ENCODE results near the gene HSD17B12. TPM values are rescaled to one million over a fixed set of nuclear protein-coding genes. Genes with fewer than 3 reads are reported as not detected.
"Not testable (repeated sequence)": the region's sequence is repeated elsewhere in the genome, so short reads cannot be mapped to it uniquely, and the experiment has no call there.

The HSD17B12 gene
- total RNA-seq, 1 experiment from 2014 or later, result 71.1 TPM

DNA sequence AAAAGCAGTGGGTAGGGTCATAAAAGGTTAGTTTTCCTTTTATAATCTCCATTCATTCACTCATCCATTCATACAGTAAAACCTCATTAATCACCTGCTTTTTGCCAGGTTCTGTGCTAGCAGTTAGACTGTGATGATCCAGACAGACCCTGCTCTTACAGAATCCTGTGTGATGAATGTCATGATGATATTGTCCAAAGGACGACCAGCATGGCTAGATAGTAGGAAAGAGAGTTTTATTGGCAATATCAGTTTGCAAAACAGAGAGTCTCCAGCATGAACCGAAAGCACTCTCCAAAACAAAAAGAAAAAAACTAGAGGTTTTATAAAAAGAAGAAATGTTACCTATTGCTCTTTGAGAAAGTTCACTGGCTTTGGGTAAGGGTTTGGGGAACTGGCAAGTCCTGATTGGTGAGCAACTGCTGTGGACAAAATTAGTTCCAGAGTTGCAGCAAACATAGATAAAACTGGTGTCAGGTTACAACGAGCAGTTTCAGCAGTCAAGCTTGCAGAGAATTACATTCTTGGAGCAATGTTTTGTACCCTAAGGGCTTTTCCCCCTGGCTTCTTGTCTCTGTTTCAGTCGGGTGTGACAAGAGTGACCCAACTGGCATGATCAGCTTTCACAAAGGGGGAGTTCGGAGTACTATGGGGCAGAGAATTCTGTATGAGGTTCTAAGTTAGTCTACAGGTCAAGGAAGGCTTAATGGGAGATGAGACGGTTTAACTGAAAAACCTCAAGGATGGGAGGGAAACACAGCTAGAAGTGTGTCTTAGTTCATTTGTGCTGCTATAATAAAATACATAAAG, 58.3 kb downstream of the HSD17B12 start:
- DNase-seq (ENCODE audit: low read depth), result peak; percentile 60

GRCh38 chr11:43746670-43747069, 66.1 kb downstream of the HSD17B12 start:
- no peak for DNase-seq (ENCODE audit: low read depth)

DNA sequence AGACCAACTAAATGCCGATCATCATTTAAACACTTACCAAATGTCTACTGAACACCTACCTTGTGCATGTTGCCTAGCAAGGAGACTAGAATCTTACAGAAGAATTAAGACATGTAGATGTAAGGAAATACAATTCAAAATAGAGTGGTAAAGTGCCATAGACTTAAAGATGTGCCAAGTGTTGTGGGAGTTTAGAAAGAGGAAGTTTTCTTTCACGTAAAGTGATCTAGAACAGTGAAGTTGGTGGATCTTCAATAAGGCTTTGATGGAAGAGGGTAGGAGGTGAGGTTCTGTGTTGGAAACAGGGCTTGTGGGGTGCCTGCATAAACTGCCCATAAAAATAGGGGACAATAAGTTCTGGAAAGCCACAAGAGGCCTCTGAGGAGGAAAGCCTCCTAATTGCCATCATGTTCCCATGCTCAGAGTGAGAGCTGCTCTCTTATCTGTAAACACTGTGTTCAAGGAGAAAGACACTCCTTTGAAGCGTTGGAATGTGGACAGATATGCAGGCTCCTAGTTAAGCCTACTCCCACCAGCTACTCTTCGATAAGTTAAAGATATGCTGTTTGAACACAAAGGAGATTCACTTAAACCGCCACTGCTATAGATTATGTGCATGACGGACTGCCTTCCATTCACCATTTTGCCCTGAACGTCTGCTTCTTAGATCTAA, 66.7 kb downstream of the HSD17B12 start:
- DNase-seq (ENCODE audit: low read depth), result no peak

- no peak for DNase-seq (ENCODE audit: low read depth)
These were observed 67.6 kb downstream of the HSD17B12 start for GRCh38 chr11:43748095-43748494.

GRCh38 chr11:43751726-43752125, 71.2 kb downstream of the HSD17B12 start:
- no peak for DNase-seq (ENCODE audit: low read depth)

DNA sequence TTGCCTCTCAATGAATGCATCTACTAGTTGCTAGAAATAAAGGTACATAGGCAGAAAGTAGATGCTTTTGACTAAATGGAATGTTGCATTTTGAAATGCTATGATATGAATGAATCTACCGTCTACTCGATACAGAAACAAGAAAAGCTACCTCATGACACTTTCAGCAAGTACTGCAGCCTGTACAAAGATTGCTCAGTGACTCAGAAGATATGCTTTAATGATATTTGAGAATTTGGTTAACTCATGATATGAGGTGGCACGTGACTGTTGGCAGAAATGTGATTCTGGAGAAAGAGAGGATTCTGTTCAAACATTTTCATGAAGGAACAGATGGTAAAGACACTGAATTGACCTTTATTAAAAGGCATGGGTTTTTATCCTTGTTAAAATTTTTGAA, 76.0 kb downstream of the HSD17B12 start:
- DNase-seq (ENCODE audit: low read depth), result no peak

DNA sequence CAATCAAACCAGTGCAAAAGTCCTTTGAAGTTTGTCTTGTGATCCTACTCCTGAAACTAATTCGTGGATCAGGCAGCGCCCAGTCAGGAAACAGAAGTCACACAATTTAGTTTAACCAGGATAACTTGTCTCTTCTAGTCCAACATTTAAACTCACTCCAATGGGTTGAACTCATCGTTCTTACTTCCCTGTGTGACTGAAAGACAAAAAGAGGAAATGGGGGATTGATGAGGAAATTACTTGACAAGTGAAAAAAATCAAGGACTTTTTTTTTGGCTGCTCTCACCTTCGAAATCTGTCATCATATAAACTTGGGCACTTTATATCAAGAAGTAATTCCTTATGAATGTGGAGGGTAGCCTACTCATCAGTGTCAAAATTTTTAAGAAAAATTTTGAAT, 78.4 kb downstream of the HSD17B12 start:
- no peak for DNase-seq (ENCODE audit: low read depth)

GRCh38 chr11:43760902-43761301, 80.4 kb downstream of the HSD17B12 start:
- no peak for DNase-seq (ENCODE audit: low read depth)

GRCh38 chr11:43765194-43765593, 84.7 kb downstream of the HSD17B12 start:
- no peak for DNase-seq (ENCODE audit: low read depth)

DNA sequence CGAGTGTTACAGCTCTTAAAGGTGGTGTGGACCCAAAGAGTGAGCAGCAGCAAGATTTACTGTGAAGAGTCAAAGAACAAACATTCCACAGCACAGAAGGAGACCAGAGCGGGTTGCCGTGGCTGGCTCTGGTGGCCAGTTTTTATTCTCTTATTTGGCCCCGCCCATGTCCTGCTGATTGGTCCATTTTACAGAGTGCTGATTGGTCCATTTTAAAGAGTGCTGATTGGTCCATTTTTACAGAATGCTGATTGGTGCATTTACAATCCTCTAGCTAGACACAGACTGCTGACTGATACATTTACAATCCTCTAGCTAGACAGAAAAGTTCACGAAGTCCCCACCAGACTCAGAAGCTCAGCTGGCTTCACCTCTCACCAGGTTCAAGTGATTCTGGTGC, 88.1 kb downstream of the HSD17B12 start:
- DNase-seq (ENCODE audit: low read depth), result not testable (repeated sequence)

- DNase-seq (ENCODE audit: low read depth), result no peak
These were observed 89.6 kb downstream of the HSD17B12 start for GRCh38 chr11:43770173-43770572.

- no peak for DNase-seq (ENCODE audit: low read depth)
These were observed 92.2 kb downstream of the HSD17B12 start for GRCh38 chr11:43772733-43773132.

DNA sequence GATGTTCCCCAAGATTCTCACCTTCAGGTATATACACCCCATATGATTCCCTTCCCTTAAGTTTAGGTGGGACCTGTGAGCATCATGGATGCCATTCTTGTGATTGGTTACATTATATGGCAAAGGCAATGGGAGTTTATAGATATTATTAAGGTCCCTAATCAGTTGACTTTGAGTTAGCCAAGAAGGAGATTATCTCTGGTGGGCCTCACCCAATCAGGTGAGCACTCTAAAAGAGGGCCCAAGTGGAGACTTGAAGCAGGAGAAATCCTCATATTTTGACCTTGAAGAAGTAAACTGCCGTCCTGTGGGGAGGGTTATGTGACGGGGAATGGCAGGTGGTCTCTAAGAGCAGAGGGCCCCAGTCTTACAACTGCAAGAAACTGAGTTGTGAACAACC, 94.2 kb downstream of the HSD17B12 start:
- no peak for DNase-seq (ENCODE audit: low read depth)

GRCh38 chr11:43779306-43779705, 98.8 kb downstream of the HSD17B12 start:
- DNase-seq (ENCODE audit: low read depth), result no peak

DNA sequence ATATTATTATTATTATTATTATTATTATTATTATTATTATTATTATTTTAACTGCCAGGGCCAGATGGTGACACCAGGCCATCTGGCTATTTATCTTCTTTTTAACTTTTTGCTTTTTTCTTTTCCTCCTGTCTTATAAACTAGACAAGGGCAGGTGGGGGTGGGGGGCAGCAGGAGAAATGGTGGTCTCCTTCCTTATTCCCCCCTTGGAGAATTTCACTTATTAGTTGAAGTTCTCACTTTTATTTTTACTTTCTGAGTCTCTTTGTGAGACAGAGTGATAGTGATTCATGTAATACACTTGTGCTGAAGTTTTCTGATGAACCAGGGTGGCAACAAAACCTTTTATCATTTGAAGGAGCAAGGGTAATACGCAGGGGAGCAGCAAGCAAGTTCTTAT, 103.8 kb downstream of the HSD17B12 start:
- no peak for DNase-seq (ENCODE audit: low read depth)

GRCh38 chr11:43784866-43785265, 104.3 kb downstream of the HSD17B12 start:
- no peak for DNase-seq (ENCODE audit: low read depth)

GRCh38 chr11:43785318-43785717, 104.8 kb downstream of the HSD17B12 start:
- DNase-seq (ENCODE audit: low read depth), result no peak

DNA sequence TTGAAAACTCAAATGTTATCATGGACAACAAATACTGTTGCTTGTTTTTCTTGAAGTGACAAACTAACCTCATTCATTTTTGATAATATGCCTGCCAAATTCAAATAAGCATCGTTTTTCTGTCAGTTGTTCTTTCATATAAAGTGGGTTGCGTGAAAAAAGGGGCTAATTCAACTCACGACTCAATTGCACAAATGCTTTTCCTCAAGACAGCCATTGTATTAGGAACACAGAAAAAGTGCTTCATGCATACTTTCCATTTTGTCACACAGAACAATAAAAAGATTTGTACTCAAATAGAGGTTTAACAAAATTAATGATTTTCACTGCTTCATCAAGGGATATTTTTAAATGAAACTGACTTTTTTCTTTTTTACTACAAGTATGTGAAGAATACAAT, 105.5 kb downstream of the HSD17B12 start:
- DNase-seq (ENCODE audit: low read depth), result no peak

- DNase-seq (ENCODE audit: low read depth), result no peak
These were observed 107.3 kb downstream of the HSD17B12 start for GRCh38 chr11:43787824-43788223.

DNA sequence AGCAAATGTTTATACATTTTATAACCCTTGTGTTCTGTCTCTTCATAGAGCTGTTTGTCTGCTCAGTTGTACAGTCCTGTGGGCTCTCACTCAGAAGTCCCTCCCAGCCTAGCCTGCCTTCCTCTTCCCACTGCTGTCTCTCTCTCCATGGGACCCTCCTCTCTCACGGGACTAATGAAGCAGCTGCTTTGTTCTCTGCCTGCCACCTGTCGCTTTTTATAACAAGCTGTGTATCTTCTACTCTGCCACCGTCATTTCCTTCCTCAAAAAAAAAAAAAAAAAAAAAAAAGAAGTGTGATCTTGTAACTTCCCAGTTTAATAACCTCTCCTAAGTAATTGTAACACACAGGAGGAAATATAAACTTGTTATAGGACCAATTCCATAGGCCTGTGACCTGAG, 107.9 kb downstream of the HSD17B12 start:
- no peak for DNase-seq (ENCODE audit: low read depth)

GRCh38 chr11:43789700-43790443, 109.3 kb downstream of the HSD17B12 start:
- DNase-seq (ENCODE audit: low read depth), result no peak

DNA sequence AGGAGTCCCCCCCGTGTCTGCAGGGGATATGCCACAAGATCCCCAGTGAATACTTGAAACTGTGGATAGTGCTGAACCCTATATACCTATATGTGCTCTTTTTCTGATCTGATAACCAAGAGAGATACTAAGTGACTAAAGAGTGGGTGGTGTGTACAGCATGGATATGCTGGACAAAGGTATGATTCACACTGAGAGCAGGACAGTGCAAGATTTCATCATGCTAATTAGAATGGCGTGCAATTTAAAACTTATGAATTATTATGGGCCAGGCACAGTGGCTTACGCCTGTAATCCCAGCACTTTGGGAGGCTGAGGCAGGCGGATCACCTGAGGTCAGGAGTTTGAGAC, 109.9 kb downstream of the HSD17B12 start:
- no peak for DNase-seq (ENCODE audit: low read depth)

GRCh38 chr11:43797337-43797736, 116.8 kb downstream of the HSD17B12 start:
- DNase-seq (ENCODE audit: low read depth), result no peak

All from Daoy (cell line).